ENCODE data around the gene RAB8B.

GRCh38 chr15:63165166-63165859 lies 24.1 kb upstream of the RAB8B start:
- no peak for TF ChIP-seq POLR2AphosphoS5 (IDR thresholded peaks at IDR 0.05; ENCODE audit: low read depth, low read length)
- TF ChIP-seq, protein P1, sequence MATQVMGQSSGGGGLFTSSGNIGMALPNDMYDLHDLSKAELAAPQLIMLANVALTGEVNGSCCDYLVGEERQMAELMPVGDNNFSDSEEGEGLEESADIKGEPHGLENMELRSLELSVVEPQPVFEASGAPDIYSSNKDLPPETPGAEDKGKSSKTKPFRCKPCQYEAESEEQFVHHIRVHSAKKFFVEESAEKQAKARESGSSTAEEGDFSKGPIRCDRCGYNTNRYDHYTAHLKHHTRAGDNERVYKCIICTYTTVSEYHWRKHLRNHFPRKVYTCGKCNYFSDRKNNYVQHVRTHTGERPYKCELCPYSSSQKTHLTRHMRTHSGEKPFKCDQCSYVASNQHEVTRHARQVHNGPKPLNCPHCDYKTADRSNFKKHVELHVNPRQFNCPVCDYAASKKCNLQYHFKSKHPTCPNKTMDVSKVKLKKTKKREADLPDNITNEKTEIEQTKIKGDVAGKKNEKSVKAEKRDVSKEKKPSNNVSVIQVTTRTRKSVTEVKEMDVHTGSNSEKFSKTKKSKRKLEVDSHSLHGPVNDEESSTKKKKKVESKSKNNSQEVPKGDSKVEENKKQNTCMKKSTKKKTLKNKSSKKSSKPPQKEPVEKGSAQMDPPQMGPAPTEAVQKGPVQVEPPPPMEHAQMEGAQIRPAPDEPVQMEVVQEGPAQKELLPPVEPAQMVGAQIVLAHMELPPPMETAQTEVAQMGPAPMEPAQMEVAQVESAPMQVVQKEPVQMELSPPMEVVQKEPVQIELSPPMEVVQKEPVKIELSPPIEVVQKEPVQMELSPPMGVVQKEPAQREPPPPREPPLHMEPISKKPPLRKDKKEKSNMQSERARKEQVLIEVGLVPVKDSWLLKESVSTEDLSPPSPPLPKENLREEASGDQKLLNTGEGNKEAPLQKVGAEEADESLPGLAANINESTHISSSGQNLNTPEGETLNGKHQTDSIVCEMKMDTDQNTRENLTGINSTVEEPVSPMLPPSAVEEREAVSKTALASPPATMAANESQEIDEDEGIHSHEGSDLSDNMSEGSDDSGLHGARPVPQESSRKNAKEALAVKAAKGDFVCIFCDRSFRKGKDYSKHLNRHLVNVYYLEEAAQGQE (IDR thresholded peaks at IDR 0.05; ENCODE audit: insufficient read depth in 1 of 2, low read depth in 2 of 2, low read length in 1 of 2) = no peak
